NCI-H82 treated with DMSO at 0.1 percent for 48 hours (cell line): ENCODE results near the gene NOP58.
A peak's percentile ranks its signal among the peaks of the same experiment; 100 is the strongest.
"Not testable (repeated sequence)": the region's sequence is repeated elsewhere in the genome, so short reads cannot be mapped to it uniquely, and the experiment has no call there.

Experiments
- DNase-seq: peaks from one replicate; lab custom pipeline; 2025; ENCODE audit not compliant: unreplicated experiment; lab: John Stamatoyannopoulos, UW

The NOP58 gene

GRCh38 chr2:202265467-202266277 lies at the start of gene NOP58:
NOP58 (plus strand) TSS chr2:202265763; CDS start chr2:202265942, 179 bp downstream.
- DNase-seq, result peak; percentile 87

- DNase-seq, result no peak
These were observed 43.7 kb upstream of the NOP58 start for GRCh38 chr2:202221873-202222272.

- DNase-seq, result no peak
These were observed 27.8 kb upstream of the NOP58 start for GRCh38 chr2:202237787-202238233.

- peak; percentile 84 for DNase-seq
These were observed 27.0 kb upstream of the NOP58 start, which contains the start of gene SUMO1 for GRCh38 chr2:202238234-202239197. SUMO1 (minus strand) TSS chr2:202238597; CDS start chr2:202238451, 146 bp downstream.

- DNase-seq, result not testable (repeated sequence)
These were observed 17.9 kb upstream of the NOP58 start for GRCh38 chr2:202247710-202248109.

GRCh38 chr2:202249521-202250253 lies 15.9 kb upstream of the NOP58 start:
- no peak for DNase-seq

- DNase-seq, result no peak
These were observed 14.1 kb upstream of the NOP58 start for GRCh38 chr2:202251494-202251893.

GRCh38 chr2:202261531-202261930 lies 4.0 kb upstream of the NOP58 start:
- DNase-seq, result no peak

GRCh38 chr2:202267495-202267894 lies 1.9 kb downstream of the NOP58 start:
- DNase-seq, result no peak

- no peak for DNase-seq
These were observed 4.0 kb downstream of the NOP58 start for GRCh38 chr2:202269585-202269984.

- DNase-seq, result no peak
These were observed 4.9 kb downstream of the NOP58 start for GRCh38 chr2:202270487-202270886.

- DNase-seq, result not testable (repeated sequence)
These were observed 10.6 kb downstream of the NOP58 start for GRCh38 chr2:202276078-202276720.

GRCh38 chr2:202278036-202278760 lies 12.6 kb downstream of the NOP58 start:
- no peak for DNase-seq

GRCh38 chr2:202278944-202279343 lies 13.4 kb downstream of the NOP58 start:
- DNase-seq, result peak; percentile 4

GRCh38 chr2:202286595-202286994 lies 21.0 kb downstream of the NOP58 start:
- DNase-seq, result no peak

- DNase-seq, result no peak
These were observed 24.0 kb downstream of the NOP58 start for GRCh38 chr2:202289394-202290204.

GRCh38 chr2:202290316-202290715 lies 24.8 kb downstream of the NOP58 start:
- DNase-seq, result no peak

- DNase-seq, result no peak
These were observed 25.4 kb downstream of the NOP58 start for GRCh38 chr2:202290970-202291369.

GRCh38 chr2:202299712-202300111 lies 34.1 kb downstream of the NOP58 start:
- no peak for DNase-seq
